Natural killer cell (primary cell): ENCODE results near the gene DACH2. TPM values are rescaled to one million over a fixed set of nuclear protein-coding genes. Genes with fewer than 3 reads are reported as not detected.
"Not testable (repeated sequence)": the region's sequence is repeated elsewhere in the genome, so short reads cannot be mapped to it uniquely, and the experiment has no call there.

ENCODE experiments used
- ATAC-seq, 3 donors: fragments of 150-1000 bp in 2 of 3; fragments of 200-7000 bp in 1 of 3; cut with Tn5 transposase; 1 replicate in 1 of 3; 2 replicates in 2 of 3; pipeline ENCODE4 v1.10.0; 2021; ENCODE audit warnings: mild to moderate bottlenecking in 2 of 3, moderate library complexity in 2 of 3
- DNase-seq, 2 donors: peaks; one replicate each; pipeline versions ENCODE4 v3.0.0 to v3.0.0-alpha.2; 2013 to 2021; ENCODE audit warnings: mixed read lengths in 1 of 2
- H3K27ac ChIP-seq: one replicate; pipeline ENCODE4 v1.5.1; 2013; ENCODE audit warnings: mild to moderate bottlenecking, low read length
- H3K27me3 ChIP-seq: one replicate; pipeline ENCODE4 v1.6.1; 2013; ENCODE audit warnings: low read length; ENCODE audit not compliant: control insufficient read depth, insufficient read depth
- H3K36me3 ChIP-seq: one replicate; pipeline ENCODE4 v1.6.1; 2013; ENCODE audit warnings: low read length; ENCODE audit not compliant: control insufficient read depth, insufficient read depth
- H3K4me1 ChIP-seq: one replicate; pipeline ENCODE4 v1.6.1; 2013; ENCODE audit warnings: low read length; ENCODE audit not compliant: control insufficient read depth, insufficient read depth
- H3K4me3 ChIP-seq: one replicate; pipeline ENCODE4 v1.5.1; 2013; ENCODE audit warnings: low read length
- H3K9me3 ChIP-seq: one replicate; pipeline ENCODE4 v1.6.1; 2013; ENCODE audit warnings: low read length; ENCODE audit not compliant: control insufficient read depth, insufficient read depth
- H3K27ac Mint-ChIP-seq, 2 donors: one replicate each; pipeline ENCODE4 v1.8.0; 2022; ENCODE audit warnings: mild to moderate bottlenecking in 2 of 2, mixed read lengths in 2 of 2, moderate library complexity in 1 of 2
- H3K27me3 Mint-ChIP-seq, 2 donors: one replicate each; pipeline ENCODE4 v1.8.0; 2022; ENCODE audit warnings: low read depth in 2 of 2, mixed read lengths in 2 of 2
- H3K36me3 Mint-ChIP-seq: one replicate; pipeline ENCODE4 v1.8.0; 2022; ENCODE audit warnings: mixed read lengths
- H3K4me1 Mint-ChIP-seq, 2 donors: one replicate each; pipeline ENCODE4 v1.8.0; 2022; ENCODE audit warnings: mixed read lengths in 2 of 2
- H3K4me3 Mint-ChIP-seq: one replicate; pipeline ENCODE4 v1.8.0; 2022; ENCODE audit warnings: mild to moderate bottlenecking, moderate library complexity, mixed read lengths
- H3K9me3 Mint-ChIP-seq, 2 donors: one replicate each; pipeline ENCODE4 v1.8.0; 2022; ENCODE audit warnings: mixed read lengths in 2 of 2
- CTCF ChIP-seq: fragments of 200-600 bp; IDR thresholded peaks from one replicate; pipeline ENCODE4 v1.8.0; 2022; ENCODE audit warnings: antibody characterized with exemption
- WGBS: methylation state at CpG from one replicate; pipeline ENCODE4 v1.1.7; 2013; ENCODE audit warnings: missing lambda C conversion rate; ENCODE audit not compliant: insufficient coverage; 5-methylcytosine and 5-hydroxymethylcytosine counted together
- intact Hi-C: fragments of 100-400 bp; cut with micrococcal nuclease; formaldehyde crosslinking; loops from one replicate; pipeline ENCODE4 v1.14.2; 2022
- total RNA-seq, 4 donors: library from RNA; stranded (reverse); fragments of 120-200 nt in 1 of 4; gene quantifications; one replicate each; pipeline versions ENCODE4 v1.2.3 to v1.2.4, GENCODE V29; 2013 to 2022

Gene DACH2
- total RNA-seq, 3 donors from 2014 or later (not counting 1 experiment from before 2014, with no cell fraction given): not detected

DNA sequence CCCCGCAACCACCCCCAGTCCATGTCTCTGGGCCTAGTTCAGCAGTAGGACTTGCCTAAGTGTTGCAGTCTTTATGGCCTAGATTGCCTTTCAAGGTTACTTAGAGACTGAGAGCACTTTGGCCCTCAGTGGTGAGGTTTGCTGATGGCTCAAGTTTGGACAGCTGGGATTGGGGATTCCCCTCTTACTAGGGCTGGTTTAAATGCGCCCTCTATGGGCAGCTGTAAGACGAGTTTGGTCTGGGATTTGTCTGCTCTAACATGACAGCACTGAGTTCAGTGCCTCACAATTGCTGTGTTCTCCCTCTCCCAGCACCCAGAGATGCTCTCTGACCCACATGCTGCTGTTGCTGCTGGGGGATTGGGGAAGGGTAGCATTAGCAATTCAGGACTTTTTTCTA, 23.1 kb downstream of the DACH2 start:
- Histone ChIP-seq H3K27ac (no peak overlapping the region), H3K36me3 (no peaks in the 10 kb centered on the region), H3K27me3 (no peaks in the 10 kb centered on the region), H3K9me3 (no peaks in the 10 kb centered on the region), H3K4me3 (no peak overlapping the region), H3K4me1 (no peaks in the 10 kb centered on the region)
- Mint-ChIP-seq H3K9me3 (peaks cover 3 to 4% of the 10 kb centered on the region in 2 donors), H3K27ac (no peak overlapping the region), H3K4me3 (no peak overlapping the region), H3K36me3 (no peaks in the 10 kb centered on the region), H3K4me1 (no peaks in the 10 kb centered on the region), H3K27me3 (peaks cover 0 to 33% of the 10 kb centered on the region in 2 donors)
- no peak for TF ChIP-seq CTCF
- WGBS: 50% methylated on average over 2 of the region's 3 CpGs
- no peak for ATAC-seq
- DNase-seq: no peak
- intact Hi-C loops: no loop called here

- no peaks in the 10 kb centered on the region for H3K4me1 ChIP-seq
- intact Hi-C loops: no loop called here
- Mint-ChIP-seq H3K27ac (no peak overlapping the region), H3K4me1 (no peaks in the 10 kb centered on the region), H3K36me3 (no peaks in the 10 kb centered on the region), H3K27me3 (no peaks in the 10 kb centered on the region), H3K9me3 (peaks cover 0 to 4% of the 10 kb centered on the region in 2 donors), H3K4me3 (no peak overlapping the region)
- no peak overlapping the region for H3K4me3 ChIP-seq
- ATAC-seq (no peak), DNase-seq (no peak)
- H3K9me3 ChIP-seq: no peaks in the 10 kb centered on the region
- H3K36me3 ChIP-seq: no peaks in the 10 kb centered on the region
- no CpG with 5 or more reads among the region's 1 CpG for WGBS
- TF ChIP-seq CTCF: no peak
- no peak overlapping the region for H3K27ac ChIP-seq
- no peaks in the 10 kb centered on the region for H3K27me3 ChIP-seq
Measured at GRCh38 chrX:86178906-86179305, 30.7 kb downstream of the DACH2 start.

GRCh38 chrX:86181325-86181724, 33.1 kb downstream of the DACH2 start:
- H3K27ac ChIP-seq, intact Hi-C loops, H3K36me3 Mint-ChIP-seq, H3K4me3 ChIP-seq, H3K27me3 Mint-ChIP-seq, DNase-seq, H3K36me3 ChIP-seq, H3K4me1 Mint-ChIP-seq, H3K27ac Mint-ChIP-seq, H3K27me3 ChIP-seq, ATAC-seq, H3K4me3 Mint-ChIP-seq, H3K9me3 ChIP-seq, H3K4me1 ChIP-seq, H3K9me3 Mint-ChIP-seq: not testable (repeated sequence)
- WGBS: 87% methylated on average over 3 of the region's 7 CpGs

- Histone ChIP-seq H3K4me1 (no peaks in the 10 kb centered on the region), H3K4me3 (no peak overlapping the region), H3K27ac (no peak overlapping the region), H3K9me3 (no peaks in the 10 kb centered on the region), H3K27me3 (no peaks in the 10 kb centered on the region), H3K36me3 (no peaks in the 10 kb centered on the region)
- Mint-ChIP-seq H3K36me3 (no peaks in the 10 kb centered on the region), H3K4me1 (no peaks in the 10 kb centered on the region), H3K4me3 (no peak overlapping the region), H3K9me3 (peaks cover 3% of the 10 kb centered on the region in 2 donors), H3K27ac (no peak overlapping the region), H3K27me3 (no peaks in the 10 kb centered on the region)
- ATAC-seq (no peak), DNase-seq (no peak)
- no peak for TF ChIP-seq CTCF
- no CpG with 5 or more reads among the region's 1 CpG for WGBS
- intact Hi-C loops: no loop called here
Measured at GRCh38 chrX:86192827-86193226, 44.6 kb downstream of the DACH2 start.
